ENCODE data around the gene ALPP. TPM values are rescaled to one million over a fixed set of nuclear protein-coding genes. Genes with fewer than 3 reads are reported as not detected.

Gene ALPP
- total RNA-seq, 1 experiment from 2014 or later: 0.20 TPM

GRCh38 chr2:232416521-232417470 is 38.2 kb downstream of the ALPP start (continued):
- TF ChIP-seq HMGXB4 (CRISPR knock-in tag; IDR thresholded peaks at IDR 0.05): no peak
- no peak for TF ChIP-seq EMX1 (CRISPR knock-in tag; IDR thresholded peaks at IDR 0.05)
- TF ChIP-seq JAZF1 (CRISPR knock-in tag; IDR thresholded peaks at IDR 0.05): no peak
- no peak for TF ChIP-seq SMAD3 (CRISPR knock-in tag; IDR thresholded peaks at IDR 0.05; ENCODE audit: borderline replicate concordance)
- no peak for TF ChIP-seq CREM (CRISPR knock-in tag; IDR thresholded peaks at IDR 0.05)
- TF ChIP-seq ZBTB21 (CRISPR knock-in tag; IDR thresholded peaks at IDR 0.05; ENCODE audit: borderline replicate concordance): no peak
- TF ChIP-seq ZNF263 (CRISPR knock-in tag; IDR thresholded peaks at IDR 0.05; ENCODE audit: low read depth): no peak
- TF ChIP-seq ZNF138 (CRISPR knock-in tag; conservative IDR thresholded peaks at IDR 0.05): no peak

GRCh38 chr2:232417489-232417888 is 38.9 kb downstream of the ALPP start:
- ChIA-PET CTCF (interaction anchor here (0.9 to 2.4 kb wide), 6 partner anchors 22 to 106 kb away, joined by 3 to 11 read pairs (median 5); no protein-coding TSS in a partner anchor), POLR2A (interaction anchor here (0.5 kb wide), 1 partner anchor 464 kb away, joined by 3 read pairs; no protein-coding TSS in a partner anchor)
- H3K27me3 Mint-ChIP-seq (ENCODE audit: low read depth): peaks cover 60% of the 10 kb centered on the region
- ATAC-seq (no peak), DNase-seq (ENCODE audit: low spot score) (no peak)
- H3K4me1 Mint-ChIP-seq: peaks cover 15% of the 10 kb centered on the region
- TF ChIP-seq ELF4 (CRISPR knock-in tag; IDR thresholded peaks at IDR 0.05; ENCODE audit: low read depth) (no peak), FOXP1 (CRISPR knock-in tag; IDR thresholded peaks at IDR 0.05; ENCODE audit: borderline replicate concordance) (no peak), CREM (CRISPR knock-in tag; IDR thresholded peaks at IDR 0.05) (no peak), TP53 (CRISPR knock-in tag; IDR thresholded peaks at IDR 0.05) (no peak), GRHL2 (CRISPR knock-in tag; IDR thresholded peaks at IDR 0.05; ENCODE audit: insufficient replicate concordance, severe bottlenecking) (no peak), CREB1 (CRISPR knock-in tag; IDR thresholded peaks at IDR 0.05) (no peak)
- TF ChIP-seq, protein P1, sequence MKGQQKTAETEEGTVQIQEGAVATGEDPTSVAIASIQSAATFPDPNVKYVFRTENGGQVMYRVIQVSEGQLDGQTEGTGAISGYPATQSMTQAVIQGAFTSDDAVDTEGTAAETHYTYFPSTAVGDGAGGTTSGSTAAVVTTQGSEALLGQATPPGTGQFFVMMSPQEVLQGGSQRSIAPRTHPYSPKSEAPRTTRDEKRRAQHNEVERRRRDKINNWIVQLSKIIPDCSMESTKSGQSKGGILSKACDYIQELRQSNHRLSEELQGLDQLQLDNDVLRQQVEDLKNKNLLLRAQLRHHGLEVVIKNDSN (CRISPR knock-in tag; IDR thresholded peaks at IDR 0.05): no peak
- no peak overlapping the region for H3K4me3 Mint-ChIP-seq
- H3K9me3 Mint-ChIP-seq: peaks cover under 1% of the 10 kb centered on the region
- H3K27ac Mint-ChIP-seq: no peak overlapping the region
- peaks cover 10% of the 10 kb centered on the region for H3K36me3 Mint-ChIP-seq

GRCh38 chr2:232418056-232418455 is 39.5 kb downstream of the ALPP start:
- Mint-ChIP-seq H3K4me3 (peak overlapping the region; percentile 77), H3K4me1 (peaks cover 20% of the 10 kb centered on the region), H3K9me3 (peaks cover 5% of the 10 kb centered on the region), H3K27me3 (ENCODE audit: low read depth) (peaks cover 66% of the 10 kb centered on the region), H3K36me3 (peaks cover 14% of the 10 kb centered on the region), H3K27ac (no peak overlapping the region)
- no peak for DNase-seq (ENCODE audit: low spot score)
- POLR2A ChIA-PET: interaction anchor here (0.5 kb wide), 1 partner anchor 465 kb away, joined by 3 read pairs; no protein-coding TSS in a partner anchor
- CTCF ChIA-PET: interaction anchor here (1.2 to 2.4 kb wide), 4 partner anchors 21 to 104 kb away, joined by 3 to 11 read pairs (median 8); no protein-coding TSS in a partner anchor
- ATAC-seq: no peak
- TF ChIP-seq NR1H2 (CRISPR knock-in tag; IDR thresholded peaks at IDR 0.05) (no peak), FOXK1 (CRISPR knock-in tag; IDR thresholded peaks at IDR 0.05) (no peak), MYBL2 (CRISPR knock-in tag; IDR thresholded peaks at IDR 0.05) (no peak), NFYB (CRISPR knock-in tag; conservative IDR thresholded peaks at IDR 0.05; ENCODE audit: low read depth) (no peak), ZNF425 (CRISPR knock-in tag; conservative IDR thresholded peaks at IDR 0.05) (no peak)
